Transverse colon (tissue), 4 donors: ENCODE measurements around the gene TMEM181. TPM values are rescaled to one million over a fixed set of nuclear protein-coding genes. Genes with fewer than 3 reads are reported as not detected.
A peak's percentile ranks its signal among the peaks of the same experiment; 100 is the strongest.
"Not testable (repeated sequence)": the region's sequence is repeated elsewhere in the genome, so short reads cannot be mapped to it uniquely, and the experiment has no call there.

ENCODE experiments used
- DNase-seq: peaks from one replicate; pipeline ENCODE4 v3.0.0-alpha.2; 2019
- H3K27ac ChIP-seq, 4 donors: fragments of 200-600 bp; sonication (generic); 2 replicates each; pipeline ENCODE4 v1.5.1; 2016 to 2018; ENCODE audit warnings: inconsistent platforms in 4 of 4
- H3K27me3 ChIP-seq: fragments of 200-600 bp; sonication (generic); 2 replicates; pipeline ENCODE4 v1.5.1; 2017; ENCODE audit warnings: inconsistent platforms
- H3K36me3 ChIP-seq, 4 donors: fragments of 200-600 bp; sonication (generic); 2 replicates each; pipeline ENCODE4 v1.5.1; 2017 to 2019; ENCODE audit warnings: inconsistent platforms in 4 of 4
- H3K4me1 ChIP-seq, 4 donors: fragments of 200-600 bp; sonication (generic); 2 replicates each; pipeline ENCODE4 v1.5.1; 2017 to 2020; ENCODE audit warnings: inconsistent platforms in 4 of 4
- H3K4me3 ChIP-seq, 4 donors: fragments of 200-600 bp; sonication (generic); 1 replicate in 1 of 4; 2 replicates in 3 of 4; pipeline versions ENCODE4 v1.5.1 to v1.6.1; 2017 to 2019; ENCODE audit warnings: inconsistent platforms in 4 of 4
- H3K9me3 ChIP-seq, 2 donors: fragments of 200-600 bp; sonication (generic); 2 replicates each; pipeline ENCODE4 v1.5.1; 2017 to 2019; ENCODE audit warnings: inconsistent platforms in 2 of 2
- CTCF ChIP-seq, 5 experiments: fragments of 200-600 bp in 3 of 5; fragments of 450-650 bp in 2 of 5; sonication (generic) in 3 of 5; IDR thresholded peaks; 1 replicate in 2 of 5; 2 replicates in 3 of 5; pipeline ENCODE4 v1.5.1; 2016 to 2017; ENCODE audit warnings: antibody characterized with exemption in 5 of 5, inconsistent platforms in 3 of 5, mild to moderate bottlenecking in 2 of 5, moderate library complexity in 1 of 5
- EP300 ChIP-seq: sonication (generic); formaldehyde crosslinking; IDR thresholded peaks from one replicate; pipeline ENCODE4 v1.6.1; 2017; ENCODE audit warnings: antibody characterized with exemption, low read depth
- POLR2A ChIP-seq: fragments of 450-650 bp; IDR thresholded peaks from one replicate; pipeline ENCODE4 v1.6.1; 2016; ENCODE audit warnings: antibody characterized with exemption, mild to moderate bottlenecking, moderate library complexity
- POLR2AphosphoS5 ChIP-seq, 3 donors: sonication (generic); formaldehyde crosslinking; IDR thresholded peaks; one replicate each; pipeline ENCODE4 v1.6.1; 2016; ENCODE audit warnings: antibody characterized with exemption in 3 of 3
- whole genome bisulfite sequencing, 2 donors: methylation state at CpG; one replicate each; pipeline ENCODE4 v1.1.5; 2018; ENCODE audit warnings: low coverage in 1 of 2; 5-methylcytosine and 5-hydroxymethylcytosine counted together
- in situ Hi-C, 4 donors: fragments of 200-750 bp; cut with MboI; loops; one replicate each; pipeline versions ENCODE4 v1.15.0 to v1.15.1; 2017; ENCODE audit warnings: low sequenced_read_pairs in 3 of 4, low pct_ligation_motif_present in 1 of 4, low pct_unique_long_range_greater_than_20kb in 1 of 4
- intact Hi-C: fragments of 100-400 bp; cut with DNase I; formaldehyde crosslinking; loops from one replicate; pipeline ENCODE4 v1.15.1; 2023; ENCODE audit warnings: low total_unique reads
- total RNA-seq, 4 donors: library from RNA; depleted of rRNA; stranded (reverse); fragments of >200 nt; gene quantifications; one replicate each; pipeline ENCODE4 v1.1.0, GENCODE V29; 2016

The TMEM181 gene
- total RNA-seq, 4 donors from 2014 or later = 15.7 to 41.3 (median 34.2) TPM

- in situ Hi-C loops (no loop called here), intact Hi-C loops (no loop called here)
- H3K4me1 ChIP-seq = peaks cover 10 to 35% (median 26%) of the 10 kb centered on the region in 4 donors
- TF ChIP-seq POLR2A = peak; percentile 31
- TF ChIP-seq POLR2AphosphoS5 (IDR thresholded peaks at IDR 0.05) = peak in 1 of 3 donors; percentile 50
- TF ChIP-seq CTCF (IDR thresholded peaks at IDR 0.05) = no peak
- no peak for TF ChIP-seq EP300
- DNase-seq = peak; percentile 80
- H3K9me3 ChIP-seq = no peaks in the 10 kb centered on the region
- H3K27ac ChIP-seq = peak overlapping the region; percentile 74 to 76 (median 75)
- H3K4me3 ChIP-seq = no peak overlapping the region
- peaks cover 0 to 13% (median 5%) of the 10 kb centered on the region in 4 donors for H3K36me3 ChIP-seq
- H3K27me3 ChIP-seq = no peaks in the 10 kb centered on the region
- WGBS, 2 donors = 45 to 59% methylated on average over 9 to 19 of the region's 19 CpGs
Measured at GRCh38 chr6:158631678-158632537, 72.0 kb downstream of the TMEM181 start.

GRCh38 chr6:158632538-158633119 is 72.7 kb downstream of the TMEM181 start:
- in situ Hi-C loops, DNase-seq, H3K9me3 ChIP-seq, H3K4me3 ChIP-seq, intact Hi-C loops, H3K27me3 ChIP-seq: not testable (repeated sequence)
- WGBS, 2 donors = 96 to 100% methylated on average over 2 to 3 of the region's 3 CpGs
- Histone ChIP-seq H3K4me1 (peaks cover 10 to 35% (median 26%) of the 10 kb centered on the region in 4 donors), H3K27ac (peak overlapping the region; percentile 74 to 76 (median 75)), H3K36me3 (peaks cover 0 to 16% (median 5%) of the 10 kb centered on the region in 4 donors)

- 97 to 100% methylated on average over 5 to 11 of the region's 11 CpGs for WGBS, 2 donors
- H3K4me3 ChIP-seq = no peak overlapping the region
- no peak for TF ChIP-seq POLR2A
- no peak for TF ChIP-seq EP300
- no peak for TF ChIP-seq POLR2AphosphoS5 (IDR thresholded peaks at IDR 0.05)
- TF ChIP-seq CTCF (IDR thresholded peaks at IDR 0.05) = no peak
- H3K27ac ChIP-seq = peak overlapping the region in 1 of 4 donors; percentile 74
- in situ Hi-C loops (no loop called here), intact Hi-C loops (no loop called here)
- peaks cover 10 to 35% (median 26%) of the 10 kb centered on the region in 4 donors for H3K4me1 ChIP-seq
- H3K36me3 ChIP-seq = peaks cover 0 to 16% (median 5%) of the 10 kb centered on the region in 4 donors
- H3K27me3 ChIP-seq = no peaks in the 10 kb centered on the region
- DNase-seq = no peak
- no peaks in the 10 kb centered on the region for H3K9me3 ChIP-seq
Measured at GRCh38 chr6:158633127-158633526, 73.2 kb downstream of the TMEM181 start.

- no peak overlapping the region for H3K4me3 ChIP-seq
- TF ChIP-seq CTCF (IDR thresholded peaks at IDR 0.05) (no peak), POLR2A (no peak), EP300 (no peak), POLR2AphosphoS5 (IDR thresholded peaks at IDR 0.05) (no peak)
- H3K4me1 ChIP-seq = peaks cover 10 to 34% (median 26%) of the 10 kb centered on the region in 4 donors
- peaks cover 0 to 16% (median 5%) of the 10 kb centered on the region in 4 donors for H3K36me3 ChIP-seq
- peak overlapping the region in 3 of 4 donors; percentile 18 to 35 (median 23) for H3K27ac ChIP-seq
- in situ Hi-C loops (no loop called here), intact Hi-C loops (no loop called here)
- H3K9me3 ChIP-seq = no peaks in the 10 kb centered on the region
- H3K27me3 ChIP-seq = no peaks in the 10 kb centered on the region
- 64 to 67% methylated on average over 6 of the region's 6 CpGs for WGBS, 2 donors
- DNase-seq = no peak
Measured at GRCh38 chr6:158634695-158635426, 75.0 kb downstream of the TMEM181 start.
